ENCODE data around the gene SYNPR. TPM values are rescaled to one million over a fixed set of nuclear protein-coding genes. Genes with fewer than 3 reads are reported as not detected.

SYNPR gene
- total RNA-seq, 1 experiment from 2014 or later = 0.17 TPM

GRCh38 chr3:63562323-63562722 lies 284.2 kb downstream of the SYNPR start:
- Histone ChIP-seq H3T11ph (ENCODE audit: low read length) (no peak overlapping the region), H3K23me2 (ENCODE audit: insufficient read length, low read depth, low read length, poor library complexity, severe bottlenecking) (no peaks in the 10 kb centered on the region), H3K79me2 (ENCODE audit: insufficient read depth, low read length) (no peaks in the 10 kb centered on the region), H3K4me2 (ENCODE audit: insufficient read depth, insufficient read length, low read length) (no peak overlapping the region), H2BK5ac (ENCODE audit: insufficient read length, low read length) (no peak overlapping the region), H3K9ac (ENCODE audit: extremely low read depth, insufficient read length, low read length) (no peak overlapping the region), H3K56ac (ENCODE audit: insufficient read length, low read depth, low read length) (no peak overlapping the region), H3K27me3 (ENCODE audit: insufficient read depth, low read length) (no peaks in the 10 kb centered on the region), H2BK12ac (ENCODE audit: insufficient read length, low read depth, low read length) (no peak overlapping the region), H2BK120ac (ENCODE audit: low read depth, low read length, poor library complexity, severe bottlenecking) (no peak overlapping the region), H2BK20ac (ENCODE audit: low read depth, low read length, poor library complexity, severe bottlenecking) (no peak overlapping the region), H3K9me3 (ENCODE audit: control insufficient read depth, low read depth, low read length) (no peaks in the 10 kb centered on the region), H2AK5ac (ENCODE audit: insufficient read length, low read length) (no peak overlapping the region), H4K8ac (replicated peaks; ENCODE audit: insufficient read length, low read depth, low read length) (no peak overlapping the region), H4K20me1 (ENCODE audit: control insufficient read depth, insufficient read depth, insufficient read length) (no peaks in the 10 kb centered on the region), H3K14ac (ENCODE audit: insufficient read depth, low read length) (no peak overlapping the region), H3K18ac (ENCODE audit: insufficient read length, low read depth, low read length) (no peak overlapping the region), H2AFZ (ENCODE audit: low read length) (no peak overlapping the region), H3K4me1 (ENCODE audit: insufficient read depth, low read length) (no peaks in the 10 kb centered on the region), H4K5ac (ENCODE audit: insufficient read length, low read depth, low read length) (no peak overlapping the region), H3K79me1 (ENCODE audit: insufficient read depth, low read depth, low read length, poor library complexity, severe bottlenecking) (no peaks in the 10 kb centered on the region), H3K27ac (ENCODE audit: insufficient read length, low read depth, low read length) (no peak overlapping the region), H3K23ac (ENCODE audit: insufficient read length, low read depth, low read length) (no peak overlapping the region), H4K91ac (ENCODE audit: insufficient read length, low read depth, low read length) (no peak overlapping the region), H2BK15ac (ENCODE audit: low read depth, low read length) (no peak overlapping the region), H3K4ac (ENCODE audit: low read depth, low read length) (no peak overlapping the region)
- Mint-ChIP-seq H3K27me3 (ENCODE audit: low read depth) (no peaks in the 10 kb centered on the region), H3K27ac (no peak overlapping the region), H3K36me3 (ENCODE audit: insufficient read depth in 1 of 3, low read depth in 3 of 3) (no peaks in the 10 kb centered on the region), H3K4me3 (no peak overlapping the region), H3K4me1 (peaks cover 3 to 4% of the 10 kb centered on the region in 2 experiments), H3K9me3 (no peaks in the 10 kb centered on the region)
- no peak for DNase-seq
- no CpG with 5 or more reads among the region's 4 CpGs for WGBS (ENCODE audit: extremely low coverage, insufficient read length, low lambda C conversion rate)
- TF ChIP-seq CTCF (conservative IDR thresholded peaks at IDR 0.05) = no peak

Measured in H9 (cell line).